Effector CD8-positive, alpha-beta T cell (primary cell): ENCODE measurements around the gene FNDC3B.
"Not testable (repeated sequence)": the region's sequence is repeated elsewhere in the genome, so short reads cannot be mapped to it uniquely, and the experiment has no call there.

Experiments
- DNase-seq: peaks from one replicate; lab custom pipeline; 2025; lab: John Stamatoyannopoulos, UW

Gene FNDC3B

DNA sequence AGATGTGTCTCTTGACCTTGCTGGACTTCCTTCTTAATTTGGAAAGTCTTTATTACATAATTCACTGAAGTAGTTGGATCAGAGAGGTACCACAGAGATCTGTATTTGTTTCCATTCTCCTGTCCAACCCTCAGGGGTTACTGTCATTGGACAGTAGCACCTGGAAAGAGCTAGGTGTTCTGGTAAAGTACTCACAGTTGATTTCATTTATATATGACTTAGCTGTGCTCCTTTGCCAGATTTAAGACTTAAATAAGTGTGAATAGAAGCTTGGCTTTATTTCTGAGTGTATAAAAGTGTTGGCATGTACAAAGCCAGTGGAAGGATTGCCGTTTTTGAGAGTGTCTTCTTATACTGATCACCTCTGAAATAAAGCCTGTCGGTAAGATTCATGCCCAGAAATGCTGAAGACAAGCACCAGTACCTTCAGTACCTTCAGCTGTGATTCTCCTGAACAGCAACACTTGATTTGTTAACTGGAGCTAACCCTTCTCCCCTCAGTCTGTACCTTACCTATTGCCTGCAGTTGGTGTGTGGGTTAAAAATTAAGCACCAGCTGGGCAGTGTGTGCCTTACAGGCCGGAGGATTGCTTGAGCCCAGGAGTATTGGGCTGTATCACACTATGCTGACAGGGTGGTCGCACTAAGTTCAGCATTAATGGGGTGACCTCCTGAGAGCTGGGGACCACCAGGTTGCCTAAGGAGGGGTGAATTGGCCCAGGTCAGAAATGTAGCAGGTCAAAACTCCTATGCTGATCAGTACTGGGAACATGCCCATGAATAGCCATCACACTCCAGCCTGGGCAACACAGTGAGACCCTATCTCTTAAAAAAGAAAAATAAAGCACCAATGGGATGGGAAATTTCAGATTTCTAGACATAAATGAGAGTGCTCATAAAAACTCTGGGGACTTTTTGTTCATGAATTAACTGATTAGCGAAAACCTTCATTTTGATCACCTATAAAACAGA is 197.7 kb downstream of the FNDC3B start:
- DNase-seq: no peak

DNA sequence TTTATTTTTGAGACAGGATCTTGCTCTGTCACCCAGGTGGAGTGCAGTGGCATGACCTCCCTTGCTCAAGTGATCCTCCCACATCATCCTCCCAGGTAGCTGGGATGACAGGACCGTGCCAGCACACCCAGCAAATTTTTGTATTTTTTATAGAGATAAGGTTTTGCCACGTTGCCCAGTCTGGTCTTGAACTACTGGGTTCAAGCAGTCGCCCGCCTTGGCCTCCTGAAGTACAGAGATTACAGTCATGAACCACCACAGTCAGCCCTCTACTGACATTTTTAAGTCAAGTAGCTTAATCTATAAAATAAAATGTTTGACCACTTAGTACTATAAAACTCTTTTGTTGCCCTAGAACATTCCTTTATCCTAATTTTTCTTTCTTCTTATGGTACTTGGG is 198.8 kb downstream of the FNDC3B start:
- DNase-seq: no peak

DNA sequence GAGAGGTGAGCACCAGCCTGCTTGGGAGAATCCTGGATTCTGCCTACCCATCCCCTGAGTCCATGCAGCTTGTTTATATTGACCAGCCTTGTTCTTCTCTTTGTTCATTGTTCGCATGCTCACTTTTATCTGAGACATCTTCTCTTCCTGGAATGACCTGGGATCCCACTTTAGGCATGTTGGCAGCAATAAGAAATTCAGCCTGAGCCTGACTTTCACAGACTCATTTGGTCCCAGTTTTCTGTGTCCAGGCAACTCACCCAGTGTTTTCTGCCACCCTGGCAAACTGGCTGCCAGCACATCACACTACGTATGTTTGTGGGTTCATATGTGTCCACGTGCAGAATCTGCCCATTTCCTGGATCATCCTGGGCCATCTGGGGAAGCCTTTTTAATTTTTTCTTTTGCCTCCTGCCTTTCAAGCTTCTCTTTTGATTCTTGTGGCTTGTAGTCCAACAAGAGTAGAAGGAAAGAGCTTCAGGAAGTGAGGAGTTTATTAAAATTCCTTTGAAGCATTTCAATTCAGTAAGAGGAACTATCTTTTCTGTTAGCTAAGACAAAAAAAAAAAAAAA is 199.9 kb downstream of the FNDC3B start:
- no peak for DNase-seq

DNA sequence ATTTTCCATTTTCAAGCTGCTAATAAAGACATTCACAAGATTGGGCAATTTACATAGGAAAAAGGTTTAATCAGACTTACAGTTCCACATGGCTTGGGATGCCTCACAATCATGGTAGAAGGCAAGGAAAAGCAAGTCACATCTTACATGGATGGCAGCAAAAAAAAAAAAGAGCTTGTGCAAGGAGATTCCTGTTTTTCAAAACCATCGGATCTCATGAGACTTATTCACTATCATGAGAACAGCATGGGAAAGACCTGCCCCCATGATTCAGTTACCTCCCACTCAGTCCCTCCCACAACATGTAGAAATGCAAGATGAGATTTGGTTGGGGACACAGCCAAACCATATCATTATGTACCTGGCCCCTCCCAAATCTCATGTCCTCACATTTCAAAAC is 202.0 kb downstream of the FNDC3B start:
- no peak for DNase-seq

DNA sequence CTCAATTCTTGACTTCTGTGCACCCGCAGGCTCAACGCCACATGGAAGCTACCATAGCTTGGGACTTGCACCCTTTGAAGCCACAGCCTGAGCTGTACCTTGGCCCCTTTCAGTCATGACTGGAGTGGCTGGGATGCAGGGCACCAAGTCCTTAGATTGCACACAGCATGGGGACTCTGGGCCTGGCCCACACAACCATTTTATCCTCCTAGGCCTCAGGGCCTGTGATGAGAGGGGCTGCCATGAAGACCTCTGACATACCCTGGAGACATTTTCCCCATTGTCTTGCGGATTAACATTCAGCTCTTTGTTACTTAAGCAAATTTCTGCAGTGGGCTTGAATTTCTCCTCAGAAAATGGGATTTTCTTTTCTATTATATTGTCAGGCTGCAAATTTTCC is 203.1 kb downstream of the FNDC3B start:
- not testable (repeated sequence) for DNase-seq

DNA sequence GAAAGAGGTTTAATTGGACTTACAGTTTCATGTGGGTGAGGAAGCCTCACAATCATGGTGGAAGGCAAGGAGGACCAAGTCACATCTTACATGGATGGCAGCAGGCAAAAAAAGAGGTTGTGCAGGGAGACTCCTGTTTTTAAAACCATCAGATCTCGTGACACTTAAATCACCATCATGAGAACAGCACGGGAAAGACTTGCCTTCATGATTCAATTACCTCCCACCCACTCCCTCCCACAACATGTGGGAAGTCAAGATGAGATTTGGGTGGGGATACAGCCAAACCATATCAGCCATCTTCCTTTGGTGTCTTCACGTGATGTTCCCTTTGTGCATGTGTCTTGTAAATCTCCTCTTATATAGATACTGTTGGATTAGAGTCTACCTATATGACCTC is 204.0 kb downstream of the FNDC3B start:
- DNase-seq: not testable (repeated sequence)

DNA sequence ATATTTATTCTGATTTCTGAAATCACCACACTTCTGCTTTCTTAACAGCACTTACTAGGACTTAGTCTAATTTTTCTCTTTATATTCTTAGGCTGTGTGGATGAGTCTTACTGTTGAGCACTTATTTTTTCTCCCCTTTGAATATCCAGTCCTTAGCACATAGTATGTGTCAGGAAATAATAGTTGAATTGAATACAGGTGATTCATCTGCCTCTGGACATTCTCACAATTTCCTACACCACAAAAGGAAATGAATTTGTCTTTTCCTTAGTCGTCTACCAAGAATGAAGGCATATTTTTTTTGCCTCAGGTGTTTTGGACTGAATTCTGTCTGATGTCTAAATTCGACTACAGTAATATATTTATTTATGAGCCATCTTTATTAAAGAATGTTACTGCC is 204.6 kb downstream of the FNDC3B start:
- DNase-seq: no peak

DNA sequence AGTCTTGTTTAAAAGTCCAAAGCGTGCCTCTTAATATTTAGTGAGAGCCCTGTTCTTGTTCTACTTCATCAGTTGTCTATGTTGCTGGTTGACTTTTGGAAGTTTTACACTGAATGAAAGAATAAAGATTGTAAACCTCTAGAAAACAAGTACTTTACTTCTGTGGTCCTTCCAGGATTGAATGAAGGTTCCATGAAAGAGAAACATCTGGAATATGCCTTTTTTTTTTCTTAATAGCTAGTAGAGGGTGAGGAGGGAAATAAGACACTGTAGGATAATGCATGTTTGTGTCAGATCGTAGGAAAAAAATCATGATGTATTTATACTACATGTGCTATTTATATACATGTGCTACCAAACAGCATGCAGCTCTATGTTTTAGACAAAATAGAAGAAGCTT is 205.9 kb downstream of the FNDC3B start:
- no peak for DNase-seq

DNA sequence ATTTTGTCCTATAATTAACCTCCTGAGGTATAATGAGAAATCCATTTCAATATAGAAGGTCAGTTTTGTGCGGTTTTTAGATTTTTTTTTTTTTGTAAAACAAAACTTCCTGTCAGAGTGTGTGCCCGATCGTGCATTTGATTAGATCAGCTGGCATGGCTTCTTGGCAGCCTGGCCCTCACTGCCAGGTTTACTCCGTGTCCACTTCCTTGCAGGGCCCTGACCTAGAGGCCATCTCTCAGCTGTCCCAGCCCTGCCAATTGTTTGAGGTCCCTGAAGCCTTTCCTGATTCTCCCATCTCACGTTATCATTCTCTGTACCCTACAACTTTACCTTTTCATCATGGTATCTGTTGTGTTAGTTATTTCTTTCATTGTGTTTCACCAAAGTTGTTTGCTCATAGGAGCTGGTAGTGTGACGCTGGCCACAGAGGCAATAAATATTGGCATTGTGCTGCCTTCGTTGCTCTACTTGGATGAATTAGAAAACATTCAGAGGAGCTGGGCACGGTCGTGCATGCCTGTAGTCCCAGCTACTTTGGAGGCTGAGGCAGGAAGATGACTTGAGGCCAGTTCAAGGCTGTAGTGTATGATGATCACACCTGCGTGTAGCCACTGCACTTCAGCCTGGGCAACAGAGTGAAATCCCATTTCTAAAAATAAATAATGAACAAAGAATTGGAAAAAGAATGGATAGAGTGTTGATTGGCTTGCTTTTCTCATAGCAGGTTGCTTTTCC is 206.9 kb downstream of the FNDC3B start:
- no peak for DNase-seq

DNA sequence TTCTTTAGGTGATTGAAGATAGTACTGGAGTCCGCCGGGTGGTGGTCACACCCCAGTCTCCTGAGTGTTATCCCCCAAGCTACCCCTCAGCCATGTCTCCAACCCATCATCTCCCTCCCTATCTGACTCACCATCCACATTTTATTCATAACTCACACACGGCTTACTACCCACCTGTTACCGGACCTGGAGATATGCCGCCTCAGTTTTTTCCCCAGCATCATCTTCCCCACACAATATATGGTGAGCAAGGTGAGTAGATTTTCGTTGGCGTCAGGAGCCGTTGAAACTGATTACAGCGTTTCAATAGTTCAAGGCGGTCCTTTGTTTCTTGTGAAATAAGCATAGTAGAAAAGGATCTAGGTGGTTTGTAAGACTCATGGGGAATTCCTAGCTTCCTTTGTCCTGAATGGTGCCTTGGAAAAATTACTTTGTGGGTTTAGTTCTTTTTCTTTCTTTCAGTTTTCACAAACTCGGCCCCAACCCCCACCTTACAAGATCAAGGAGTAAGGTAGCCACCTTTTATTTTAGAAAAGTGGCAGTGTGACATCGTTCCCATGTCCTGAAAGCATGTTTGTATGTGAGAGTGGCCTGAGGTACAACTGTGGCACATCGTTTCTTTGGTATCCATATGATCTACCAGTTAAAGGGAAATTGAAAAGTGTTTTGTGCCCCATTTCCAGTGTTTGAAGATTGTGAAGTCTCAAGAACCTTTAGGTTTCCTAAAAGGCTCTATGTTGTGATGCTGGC is 208.3 kb downstream of the FNDC3B start:
- DNase-seq: no peak

DNA sequence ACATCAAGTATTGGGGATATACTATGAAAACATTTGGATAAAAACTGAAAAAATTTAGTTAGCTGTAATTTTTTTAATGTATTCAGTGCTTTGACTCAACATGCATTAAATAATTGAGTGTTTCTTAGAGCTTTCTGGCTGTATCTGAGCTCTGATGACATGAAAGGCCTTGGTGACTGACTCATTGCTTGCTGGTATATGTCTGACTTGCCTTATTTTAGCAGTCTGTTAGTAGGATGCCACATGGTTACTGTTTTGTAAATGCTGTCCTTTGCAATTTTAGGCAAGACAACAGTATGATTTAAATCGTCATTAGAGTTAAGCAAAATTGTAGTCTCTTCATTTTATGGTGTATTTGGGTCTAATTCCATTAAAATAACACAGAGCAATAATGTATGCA is 209.7 kb downstream of the FNDC3B start:
- no peak for DNase-seq

DNA sequence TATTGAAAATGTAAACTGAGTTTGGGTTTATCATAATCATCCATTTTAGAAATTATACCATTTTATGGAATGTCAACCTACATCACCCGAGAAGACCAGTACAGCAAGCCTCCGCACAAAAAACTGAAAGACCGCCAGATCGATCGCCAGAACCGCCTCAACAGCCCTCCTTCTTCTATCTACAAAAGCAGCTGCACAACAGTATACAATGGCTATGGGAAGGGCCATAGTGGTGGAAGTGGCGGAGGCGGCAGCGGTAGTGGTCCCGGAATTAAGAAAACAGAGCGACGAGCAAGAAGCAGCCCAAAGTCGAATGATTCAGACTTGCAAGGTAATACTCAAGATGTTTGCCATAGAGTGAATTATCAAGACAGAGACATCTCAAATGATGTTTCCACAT is 211.8 kb downstream of the FNDC3B start:
- DNase-seq: no peak

DNA sequence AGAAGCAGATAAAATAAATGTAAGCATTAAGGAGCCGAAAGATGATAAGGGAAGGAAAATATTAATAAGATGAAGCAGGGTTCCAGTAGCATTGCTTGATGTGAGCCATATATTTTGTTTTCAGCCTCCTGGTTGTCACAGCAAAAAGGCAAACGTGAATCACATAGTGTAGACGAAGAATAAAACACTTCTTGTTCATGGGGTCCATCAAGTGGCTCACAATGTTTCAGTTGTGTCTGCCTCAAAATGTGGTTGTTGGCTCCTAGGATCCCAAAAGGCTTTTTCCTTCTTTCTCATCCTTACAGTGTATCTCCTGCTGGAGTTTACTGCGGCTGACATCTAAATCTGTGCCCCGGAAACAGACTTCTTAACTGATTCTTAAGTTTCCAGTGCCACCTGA is 213.8 kb downstream of the FNDC3B start:
- DNase-seq: no peak

DNA sequence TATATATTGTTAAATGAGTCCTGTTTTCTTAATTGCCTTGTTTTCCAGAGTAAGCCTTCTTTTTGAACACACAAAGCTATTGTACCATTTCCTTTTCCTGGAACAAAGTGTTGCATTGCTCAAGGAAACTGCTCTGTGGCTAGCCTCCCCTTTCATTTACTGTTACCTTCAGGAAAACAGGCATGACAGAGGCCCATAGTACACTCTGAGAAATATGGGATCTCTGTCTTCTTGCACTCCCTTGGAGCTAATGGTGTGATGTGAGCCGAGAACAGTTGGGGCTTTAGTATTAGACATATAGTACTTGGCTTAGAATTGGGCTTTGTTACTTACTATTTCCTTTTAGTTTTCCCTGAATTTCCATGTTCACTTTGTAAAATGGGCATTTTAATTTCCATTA is 215.2 kb downstream of the FNDC3B start:
- DNase-seq: no peak

DNA sequence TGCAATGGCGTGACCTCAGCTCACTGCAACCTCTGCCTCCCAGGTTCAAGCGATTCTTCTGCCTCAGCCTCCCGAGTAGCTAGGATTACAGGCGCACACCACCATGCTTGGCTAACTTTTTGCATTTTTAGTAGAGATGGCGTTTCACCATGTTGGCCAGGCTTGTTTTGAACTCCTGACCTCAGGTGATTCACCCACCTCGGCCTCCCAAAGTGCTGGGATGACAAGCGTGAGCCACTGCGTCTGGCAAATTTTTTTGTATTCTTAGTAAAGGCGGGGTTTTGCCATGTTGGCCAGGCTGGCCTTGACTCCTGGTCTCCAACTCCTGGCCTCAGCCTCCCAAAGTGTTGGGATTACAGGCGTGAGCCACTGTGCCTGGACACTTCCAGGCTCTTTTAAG is 215.9 kb downstream of the FNDC3B start:
- DNase-seq: not testable (repeated sequence)

DNA sequence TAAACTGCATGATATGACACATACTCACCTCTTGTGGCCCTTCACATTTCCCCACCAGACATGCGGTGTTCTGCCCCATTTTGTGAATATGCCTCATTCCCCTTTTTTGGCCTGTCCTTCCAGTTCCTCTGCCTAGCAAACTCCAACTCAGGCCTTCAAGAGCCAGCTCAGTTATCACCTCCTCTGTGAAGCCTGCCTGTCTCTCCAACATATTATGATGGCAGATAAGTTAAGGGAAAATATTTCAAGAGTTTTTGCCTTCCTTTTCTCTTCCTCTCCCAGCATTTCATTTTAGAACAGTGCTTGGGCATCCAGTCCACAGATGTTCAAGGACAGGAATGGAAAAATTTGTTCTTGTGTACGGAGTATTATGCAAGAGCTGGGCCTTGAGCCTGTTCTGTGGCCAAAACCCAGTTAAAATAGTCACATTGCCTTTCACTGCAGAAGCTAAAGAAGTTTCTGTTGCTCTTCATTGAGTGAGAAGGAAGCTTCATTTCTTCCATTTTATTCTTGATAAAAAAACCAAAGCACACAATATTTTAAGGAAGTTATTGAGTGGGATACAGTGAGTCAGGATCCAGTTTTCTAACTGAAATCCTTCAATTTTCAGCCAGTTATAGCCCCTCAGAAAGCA is 216.8 kb downstream of the FNDC3B start:
- DNase-seq: no peak

DNA sequence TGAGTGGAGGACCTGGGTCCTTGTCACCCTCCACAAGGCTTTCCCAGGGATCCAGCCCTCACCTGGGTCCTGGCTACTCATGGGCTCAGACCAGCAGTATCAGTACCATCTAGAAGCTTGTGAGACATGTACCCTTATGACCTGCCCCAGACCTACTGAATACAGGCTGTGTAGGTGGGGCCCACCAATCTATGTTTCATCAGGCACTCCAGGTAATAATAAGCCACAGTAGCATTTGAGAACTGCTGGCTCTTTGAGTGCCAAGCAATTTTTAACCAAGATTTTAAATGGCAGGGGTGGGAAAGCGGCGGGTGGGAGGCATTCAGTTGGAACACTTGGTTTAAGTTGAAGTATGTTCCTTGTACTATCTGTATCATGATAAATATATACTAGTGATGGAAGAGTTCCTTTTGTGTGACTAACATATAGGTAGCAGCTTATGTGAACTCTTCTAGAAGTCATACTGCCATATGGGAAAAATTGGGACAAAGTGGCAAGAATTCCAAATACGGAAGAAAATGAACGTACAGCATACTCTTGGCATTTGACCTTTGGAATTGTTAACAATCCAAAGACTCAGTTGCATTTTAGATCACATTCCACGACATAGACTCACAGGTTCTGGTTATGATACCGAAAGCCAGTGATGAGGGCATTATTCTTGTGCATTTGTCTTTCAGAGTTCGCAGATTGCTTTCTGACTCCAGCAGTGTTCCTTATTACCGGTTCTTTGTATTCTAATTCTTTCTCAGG is 218.4 kb downstream of the FNDC3B start:
- no peak for DNase-seq

DNA sequence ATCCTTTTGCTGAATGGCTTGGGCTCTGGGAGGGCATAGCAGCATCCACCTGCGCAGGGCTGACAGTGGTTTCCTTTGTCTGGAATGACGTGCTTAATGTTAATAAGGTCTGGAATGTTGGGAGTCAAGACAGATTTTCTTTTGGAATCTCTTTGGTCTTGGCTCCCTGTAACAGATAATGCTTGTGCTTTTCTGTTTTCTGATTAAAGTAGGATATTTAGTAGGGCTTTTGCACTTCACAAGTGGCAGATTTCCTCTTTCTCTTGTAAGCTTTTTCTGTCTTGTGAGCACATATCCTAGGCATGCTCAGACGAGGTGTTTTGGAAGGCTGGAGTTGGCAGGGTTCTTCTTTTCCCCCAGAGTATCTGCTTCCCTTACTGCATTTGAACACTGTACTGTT is 219.2 kb downstream of the FNDC3B start:
- DNase-seq: no peak

DNA sequence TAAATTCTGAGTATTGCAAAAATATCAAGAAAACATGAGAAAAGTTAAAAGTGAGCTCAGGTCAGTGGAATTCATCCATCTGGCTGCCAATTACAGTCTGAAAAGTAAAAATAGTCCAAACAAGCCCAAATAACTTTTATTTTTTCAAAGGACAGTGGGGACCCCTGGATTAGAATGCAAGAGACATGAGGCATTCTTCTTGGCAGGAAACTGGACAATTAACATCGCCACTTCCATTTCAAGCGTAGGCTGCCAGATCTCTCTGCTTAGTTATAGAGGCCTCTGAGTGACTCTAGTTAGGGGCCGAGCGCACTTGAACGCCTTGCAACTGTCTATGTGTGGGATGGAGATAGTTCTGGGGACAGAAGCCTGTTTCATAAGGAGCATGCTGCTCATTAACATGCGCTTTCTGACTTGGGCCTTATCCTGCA is 219.7 kb downstream of the FNDC3B start:
- DNase-seq: no peak

DNA sequence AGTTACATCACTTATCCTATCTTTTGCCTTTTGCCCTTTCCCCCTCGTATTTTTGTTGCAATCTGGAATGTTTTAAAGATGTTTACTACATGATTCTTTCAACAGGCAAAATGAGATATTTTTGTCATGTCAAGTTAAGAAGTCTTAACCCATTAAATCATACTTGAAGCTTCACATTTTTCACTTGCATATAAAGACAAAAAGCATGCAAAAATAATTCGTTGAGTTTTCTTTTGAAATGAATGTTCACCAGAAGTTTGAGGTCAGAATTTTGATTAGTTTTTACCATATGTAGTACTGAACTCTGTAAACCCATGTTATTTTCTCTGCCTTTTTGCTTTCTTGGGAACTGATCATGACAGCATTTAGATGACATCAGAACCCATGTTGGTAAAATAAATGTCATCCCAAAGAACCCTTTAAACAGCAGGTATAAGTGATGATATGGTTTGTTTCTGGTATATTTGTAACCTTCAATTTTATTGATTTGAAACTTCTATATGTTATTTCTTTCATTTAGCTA is 220.4 kb downstream of the FNDC3B start:
- DNase-seq: no peak

DNA sequence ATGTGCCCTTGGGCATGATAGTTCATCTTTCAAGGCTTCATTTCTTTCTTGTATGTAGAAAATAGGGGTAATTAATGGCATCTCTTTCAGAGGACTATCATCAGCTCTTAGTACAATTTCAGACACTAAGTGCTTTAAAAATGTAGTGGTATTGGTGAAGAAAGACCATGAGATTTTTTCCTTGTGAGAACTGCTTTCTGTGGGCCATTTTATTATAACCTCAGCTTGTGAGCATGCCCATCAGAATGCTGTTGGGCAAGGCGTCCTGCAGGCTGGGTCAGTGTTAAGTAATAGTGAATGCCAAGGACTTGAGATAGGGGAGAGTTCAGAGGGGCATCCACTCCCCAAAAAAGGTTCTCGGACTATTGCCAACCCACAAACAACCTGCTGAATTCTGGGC is 221.0 kb downstream of the FNDC3B start:
- DNase-seq: no peak
